ENCODE measurements around the gene CCR9.

The CCR9 gene

DNA sequence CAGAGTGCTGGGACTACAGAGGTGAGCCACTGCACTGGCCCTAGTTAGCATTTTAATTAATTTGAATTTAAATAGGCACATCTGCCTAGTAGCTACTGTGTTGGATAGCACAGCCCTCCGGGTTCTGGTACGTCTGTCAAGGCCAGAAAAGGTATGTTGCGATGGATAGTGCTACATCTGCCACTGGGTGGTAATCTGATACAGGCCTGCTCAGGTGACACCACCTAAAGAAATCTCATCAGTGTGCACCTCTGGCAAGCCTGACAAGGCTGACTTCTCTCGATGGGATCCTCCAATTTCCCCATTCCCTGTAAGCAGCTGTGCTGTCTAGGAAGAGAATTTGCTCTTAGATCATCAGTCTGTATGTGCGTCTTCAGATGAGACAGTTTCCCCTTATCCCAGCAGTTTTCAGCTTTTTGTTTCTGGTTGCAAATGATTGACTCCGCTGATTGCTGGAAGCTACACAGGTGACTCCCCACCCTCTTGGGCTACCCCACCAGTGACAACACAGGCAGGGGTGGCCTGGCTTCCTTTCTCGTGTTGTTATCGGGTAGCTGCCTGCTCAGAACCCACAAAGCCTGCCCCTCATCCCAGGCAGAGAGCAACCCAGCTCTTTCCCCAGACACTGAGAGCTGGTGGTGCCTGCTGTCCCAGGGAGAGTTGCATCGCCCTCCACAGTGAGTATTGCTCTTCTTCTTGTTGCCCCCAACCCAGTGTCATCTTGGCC, at the start of gene CCR9:
CCR9 (plus strand) TSS at position 565 of the 727 bp plus-strand sequence. CDS start 8,391 bp downstream, outside the sequence.
- TF ChIP-seq CTCF (IDR thresholded peaks at IDR 0.05; ENCODE audit: borderline replicate concordance, insufficient read depth, low read depth, low read length): no peak

GRCh38 chr3:45838466-45838865, 47.9 kb upstream of the CCR9 start:
- H3K4me3 ChIP-seq (ENCODE audit: low read depth, low read length): no peak overlapping the region
- no peak for TF ChIP-seq CTCF (IDR thresholded peaks at IDR 0.05; ENCODE audit: borderline replicate concordance, insufficient read depth, low read depth, low read length)

More for the DNA sequence above, at the start of gene CCR9:
- no peak within 1 kb of the TSS for H3K4me3 ChIP-seq (ENCODE audit: low read depth, low read length)

- TF ChIP-seq CTCF (IDR thresholded peaks at IDR 0.05; ENCODE audit: borderline replicate concordance, insufficient read depth, low read depth, low read length): no peak
Observed at GRCh38 chr3:45841420-45841756, 45.0 kb upstream of the CCR9 start.

DNA sequence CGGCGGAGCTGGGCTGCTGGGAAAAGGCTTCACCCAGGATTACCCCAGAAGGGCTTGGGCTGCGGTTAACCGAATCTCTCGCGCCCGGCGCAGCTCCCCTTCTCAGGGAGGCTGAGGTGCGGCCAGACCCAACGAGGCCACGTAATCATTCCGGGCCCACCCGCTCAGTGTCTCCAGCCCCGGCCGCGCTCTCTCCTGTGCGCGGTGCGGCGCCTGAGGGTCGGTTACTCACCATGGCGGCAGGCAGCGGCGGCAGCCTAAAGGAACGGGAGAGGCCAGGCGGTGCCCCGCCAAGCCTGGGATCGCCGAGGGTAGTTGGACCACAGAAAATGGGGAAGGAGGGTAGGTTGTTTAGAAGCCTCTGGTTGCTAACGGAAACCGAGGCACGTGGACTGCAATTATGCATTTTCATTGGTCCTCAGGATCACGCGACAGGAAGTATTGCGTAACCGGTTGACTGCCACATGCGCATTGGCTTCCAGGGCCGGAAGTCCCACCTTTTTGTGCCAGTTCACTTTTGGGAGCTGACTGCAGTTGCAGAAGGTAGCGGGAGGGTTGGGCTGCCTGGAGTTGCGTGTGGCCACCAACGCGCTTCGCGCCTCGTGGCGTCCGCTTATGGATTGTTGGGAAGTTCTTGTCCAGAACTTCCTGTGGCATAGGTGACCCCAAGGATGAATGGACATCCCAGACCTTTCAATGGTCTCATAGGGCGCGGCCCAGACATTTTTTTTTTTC, 44.4 kb upstream of the CCR9 start, which contains the start of gene LZTFL1:
LZTFL1 (minus strand) TSS at position 363 of the 735 bp plus-strand sequence; CDS start at position 235, 128 bp downstream.
- TF ChIP-seq CTCF (IDR thresholded peaks at IDR 0.05; ENCODE audit: borderline replicate concordance, insufficient read depth, low read depth, low read length): no peak
- peak within 1 kb of the TSS; percentile 64 for H3K4me3 ChIP-seq (ENCODE audit: low read depth, low read length)

More at GRCh38 chr3:45841420-45841756, 45.0 kb upstream of the CCR9 start:
- peak overlapping the region; percentile 64 for H3K4me3 ChIP-seq (ENCODE audit: low read depth, low read length)

GRCh38 chr3:45842851-45843625, 43.3 kb upstream of the CCR9 start:
- TF ChIP-seq CTCF (IDR thresholded peaks at IDR 0.05; ENCODE audit: borderline replicate concordance, insufficient read depth, low read depth, low read length): no peak
- no peak overlapping the region for H3K4me3 ChIP-seq (ENCODE audit: low read depth, low read length)

DNA sequence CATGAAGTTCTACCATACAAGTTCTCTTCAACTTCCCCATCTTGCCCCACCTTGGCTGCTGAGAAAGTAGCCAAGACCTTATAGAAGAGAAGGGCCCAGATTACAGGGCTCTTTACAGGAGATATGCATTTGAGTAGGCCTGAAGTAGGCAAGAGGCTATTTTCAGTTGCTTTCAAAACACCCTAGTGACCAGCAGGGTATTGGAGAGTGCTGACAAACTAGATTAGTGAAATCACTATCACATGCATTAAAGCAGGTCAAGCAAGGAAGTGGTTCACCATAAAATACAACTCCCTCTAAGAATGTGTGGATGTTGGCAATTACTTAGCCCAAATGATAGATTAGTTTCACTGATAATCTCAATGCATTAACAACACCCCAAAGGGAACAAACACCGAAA, 41.7 kb upstream of the CCR9 start:
- TF ChIP-seq CTCF (IDR thresholded peaks at IDR 0.05; ENCODE audit: borderline replicate concordance, insufficient read depth, low read depth, low read length): no peak
- H3K4me3 ChIP-seq (ENCODE audit: low read depth, low read length): no peak overlapping the region

Data from GM12875 (cell line).